Measurements from ENCODE around the gene CBFA2T3.

DNA sequence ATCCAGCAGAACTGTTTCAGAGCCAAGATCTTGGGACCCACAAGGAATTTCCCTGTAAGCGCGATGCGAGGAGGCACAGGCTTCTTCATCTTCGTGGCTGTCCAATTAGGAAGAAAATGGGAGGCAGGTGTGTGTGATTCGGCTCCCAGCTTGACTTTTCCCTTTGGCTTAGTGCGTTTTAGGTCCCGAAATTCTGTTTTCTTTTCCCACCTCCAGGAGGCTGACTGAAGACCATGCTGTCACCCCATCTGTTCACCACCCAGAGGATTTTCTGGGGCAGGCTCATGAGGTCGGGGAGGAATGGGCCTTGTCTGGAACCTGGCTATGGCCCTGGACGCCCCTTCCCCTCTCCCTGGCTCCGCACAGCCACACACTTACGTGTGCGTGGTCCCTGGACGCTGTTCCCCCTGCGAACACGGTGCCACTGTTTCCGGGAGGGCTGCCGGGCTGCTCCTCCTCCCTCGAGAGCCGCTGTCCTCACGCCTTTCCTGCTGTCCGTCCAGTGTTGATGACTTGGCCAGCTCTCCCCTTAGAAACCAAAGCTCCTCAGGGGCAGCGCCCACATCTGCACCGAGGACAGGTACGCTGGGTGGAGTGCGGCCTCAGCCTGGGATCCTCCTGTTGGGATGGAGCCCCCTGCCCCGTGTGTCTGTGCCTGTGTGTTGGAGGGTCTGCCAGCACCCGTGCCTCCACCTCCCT, 107.9 kb downstream of the CBFA2T3 start:
- TF ChIP-seq, protein P1, sequence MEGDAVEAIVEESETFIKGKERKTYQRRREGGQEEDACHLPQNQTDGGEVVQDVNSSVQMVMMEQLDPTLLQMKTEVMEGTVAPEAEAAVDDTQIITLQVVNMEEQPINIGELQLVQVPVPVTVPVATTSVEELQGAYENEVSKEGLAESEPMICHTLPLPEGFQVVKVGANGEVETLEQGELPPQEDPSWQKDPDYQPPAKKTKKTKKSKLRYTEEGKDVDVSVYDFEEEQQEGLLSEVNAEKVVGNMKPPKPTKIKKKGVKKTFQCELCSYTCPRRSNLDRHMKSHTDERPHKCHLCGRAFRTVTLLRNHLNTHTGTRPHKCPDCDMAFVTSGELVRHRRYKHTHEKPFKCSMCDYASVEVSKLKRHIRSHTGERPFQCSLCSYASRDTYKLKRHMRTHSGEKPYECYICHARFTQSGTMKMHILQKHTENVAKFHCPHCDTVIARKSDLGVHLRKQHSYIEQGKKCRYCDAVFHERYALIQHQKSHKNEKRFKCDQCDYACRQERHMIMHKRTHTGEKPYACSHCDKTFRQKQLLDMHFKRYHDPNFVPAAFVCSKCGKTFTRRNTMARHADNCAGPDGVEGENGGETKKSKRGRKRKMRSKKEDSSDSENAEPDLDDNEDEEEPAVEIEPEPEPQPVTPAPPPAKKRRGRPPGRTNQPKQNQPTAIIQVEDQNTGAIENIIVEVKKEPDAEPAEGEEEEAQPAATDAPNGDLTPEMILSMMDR (IDR thresholded peaks at IDR 0.05): no peak
- no peak for TF ChIP-seq ZFX (IDR thresholded peaks at IDR 0.05; ENCODE audit: borderline replicate concordance)

All from 22Rv1 (cell line).